ENCODE measurements around the gene IFNK.

Gene IFNK

DNA sequence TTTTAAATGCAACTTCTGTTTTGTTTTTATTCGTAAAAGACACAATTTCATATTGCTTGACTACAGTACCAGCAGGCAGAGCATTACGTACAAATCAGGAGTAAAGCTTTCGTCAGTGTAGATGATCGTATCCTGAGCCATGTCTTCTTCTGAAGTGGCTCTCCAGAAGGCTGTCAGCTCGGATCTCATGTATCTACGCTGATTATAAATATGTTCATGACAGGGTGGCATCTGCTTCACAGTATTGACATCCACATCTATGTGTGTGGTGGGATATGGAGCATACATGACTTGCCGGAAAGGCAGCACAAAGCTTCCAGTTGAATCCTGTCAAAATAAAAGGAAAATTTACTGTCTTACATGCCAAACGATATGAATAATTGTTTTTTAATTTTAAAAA, 32.4 kb downstream of the IFNK start:
- H3K4me3 ChIP-seq (ENCODE audit: low read length in 2 of 2): no peak overlapping the region
- H3K9me3 ChIP-seq (ENCODE audit: control insufficient read depth in 2 of 2, low read length in 2 of 2): no peaks in the 10 kb centered on the region
- H3K36me3 ChIP-seq (ENCODE audit: control insufficient read depth in 2 of 2, insufficient read depth in 2 of 2, low read length in 2 of 2): peaks cover 14 to 28% of the 10 kb centered on the region in 2 donors
- H3K27me3 ChIP-seq (ENCODE audit: control insufficient read depth in 1 of 2, insufficient read depth in 2 of 2, low read length in 2 of 2): no peaks in the 10 kb centered on the region
- H3K27ac ChIP-seq (ENCODE audit: low read length): no peak overlapping the region
- no peak overlapping the region for H3K9ac ChIP-seq (ENCODE audit: low read length in 2 of 2)
- no peaks in the 10 kb centered on the region for H3K4me1 ChIP-seq (ENCODE audit: control insufficient read depth, insufficient read depth, low read length)

- Histone ChIP-seq H3K9ac (ENCODE audit: low read length in 2 of 2) (no peak overlapping the region), H3K27me3 (ENCODE audit: control insufficient read depth in 1 of 2, insufficient read depth in 2 of 2, low read length in 2 of 2) (no peaks in the 10 kb centered on the region), H3K4me1 (ENCODE audit: control insufficient read depth, insufficient read depth, low read length) (no peaks in the 10 kb centered on the region), H3K36me3 (ENCODE audit: control insufficient read depth in 2 of 2, insufficient read depth in 2 of 2, low read length in 2 of 2) (peaks cover 17 to 28% of the 10 kb centered on the region in 2 donors), H3K9me3 (ENCODE audit: control insufficient read depth in 2 of 2, low read length in 2 of 2) (no peaks in the 10 kb centered on the region), H3K27ac (ENCODE audit: low read length) (no peak overlapping the region), H3K4me3 (ENCODE audit: low read length in 2 of 2) (no peak overlapping the region)
Observed at GRCh38 chr9:27558307-27558706, 34.2 kb downstream of the IFNK start.

- Histone ChIP-seq H3K4me1 (ENCODE audit: control insufficient read depth, insufficient read depth, low read length) (no peaks in the 10 kb centered on the region), H3K9ac (ENCODE audit: low read length in 2 of 2) (no peak overlapping the region), H3K27ac (ENCODE audit: low read length) (no peak overlapping the region), H3K4me3 (ENCODE audit: low read length in 2 of 2) (no peak overlapping the region), H3K9me3 (ENCODE audit: control insufficient read depth in 2 of 2, low read length in 2 of 2) (no peaks in the 10 kb centered on the region), H3K27me3 (ENCODE audit: control insufficient read depth in 1 of 2, insufficient read depth in 2 of 2, low read length in 2 of 2) (no peaks in the 10 kb centered on the region), H3K36me3 (ENCODE audit: control insufficient read depth in 2 of 2, insufficient read depth in 2 of 2, low read length in 2 of 2) (peaks cover 14 to 27% of the 10 kb centered on the region in 2 donors)
Observed at GRCh38 chr9:27560457-27560856, 36.4 kb downstream of the IFNK start.

- Histone ChIP-seq H3K4me3 (ENCODE audit: low read length in 2 of 2) (no peak overlapping the region), H3K36me3 (ENCODE audit: control insufficient read depth in 2 of 2, insufficient read depth in 2 of 2, low read length in 2 of 2) (peaks cover 10 to 28% of the 10 kb centered on the region in 2 donors), H3K4me1 (ENCODE audit: control insufficient read depth, insufficient read depth, low read length) (no peaks in the 10 kb centered on the region), H3K9ac (ENCODE audit: low read length in 2 of 2) (no peak overlapping the region), H3K27ac (ENCODE audit: low read length) (no peak overlapping the region), H3K27me3 (ENCODE audit: control insufficient read depth in 1 of 2, insufficient read depth in 2 of 2, low read length in 2 of 2) (no peaks in the 10 kb centered on the region), H3K9me3 (ENCODE audit: control insufficient read depth in 2 of 2, low read length in 2 of 2) (no peaks in the 10 kb centered on the region)
Observed at GRCh38 chr9:27561685-27562084, 37.6 kb downstream of the IFNK start.

- no peaks in the 10 kb centered on the region for H3K4me1 ChIP-seq (ENCODE audit: control insufficient read depth, insufficient read depth, low read length)
Observed at GRCh38 chr9:27563738-27564430, 39.8 kb downstream of the IFNK start.

GRCh38 chr9:27564670-27565069, 40.6 kb downstream of the IFNK start:
- no peak overlapping the region for H3K27ac ChIP-seq (ENCODE audit: low read length)
- H3K36me3 ChIP-seq (ENCODE audit: control insufficient read depth in 2 of 2, insufficient read depth in 2 of 2, low read length in 2 of 2): peaks cover 5 to 17% of the 10 kb centered on the region in 2 donors

More at GRCh38 chr9:27563738-27564430, 39.8 kb downstream of the IFNK start:
- Histone ChIP-seq H3K9me3 (ENCODE audit: control insufficient read depth in 2 of 2, low read length in 2 of 2) (no peaks in the 10 kb centered on the region), H3K4me3 (ENCODE audit: low read length in 2 of 2) (no peak overlapping the region), H3K27ac (ENCODE audit: low read length) (no peak overlapping the region), H3K27me3 (ENCODE audit: control insufficient read depth in 1 of 2, insufficient read depth in 2 of 2, low read length in 2 of 2) (no peaks in the 10 kb centered on the region), H3K36me3 (ENCODE audit: control insufficient read depth in 2 of 2, insufficient read depth in 2 of 2, low read length in 2 of 2) (peaks cover 5 to 17% of the 10 kb centered on the region in 2 donors), H3K9ac (ENCODE audit: low read length in 2 of 2) (no peak overlapping the region)

DNA sequence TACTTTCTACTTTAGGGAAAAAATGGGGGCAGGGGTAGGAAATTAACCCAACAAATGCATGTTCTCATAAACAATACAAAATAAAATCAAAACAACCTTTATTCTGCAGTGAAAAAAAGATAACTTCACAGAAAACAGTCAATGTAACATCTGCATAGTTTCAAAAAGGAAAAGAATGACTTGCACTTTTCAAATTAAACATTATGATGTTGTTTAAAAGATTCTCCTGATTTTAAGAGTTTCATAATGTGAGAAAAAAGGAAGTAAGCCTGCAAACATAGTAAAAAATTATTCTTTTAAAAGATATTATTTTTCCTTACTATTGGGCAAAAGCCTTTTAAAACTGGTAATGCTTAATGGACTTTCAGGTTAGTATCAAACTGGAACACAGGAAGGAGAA, 41.6 kb downstream of the IFNK start:
- peaks cover 5 to 16% of the 10 kb centered on the region in 2 donors for H3K36me3 ChIP-seq (ENCODE audit: control insufficient read depth in 2 of 2, insufficient read depth in 2 of 2, low read length in 2 of 2)

More at GRCh38 chr9:27564670-27565069, 40.6 kb downstream of the IFNK start:
- H3K4me3 ChIP-seq (ENCODE audit: low read length in 2 of 2): no peak overlapping the region
- no peaks in the 10 kb centered on the region for H3K9me3 ChIP-seq (ENCODE audit: control insufficient read depth in 2 of 2, low read length in 2 of 2)
- H3K4me1 ChIP-seq (ENCODE audit: control insufficient read depth, insufficient read depth, low read length): no peaks in the 10 kb centered on the region
- H3K27me3 ChIP-seq (ENCODE audit: control insufficient read depth in 1 of 2, insufficient read depth in 2 of 2, low read length in 2 of 2): no peaks in the 10 kb centered on the region
- no peak overlapping the region for H3K9ac ChIP-seq (ENCODE audit: low read length in 2 of 2)

GRCh38 chr9:27566118-27566517, 42.0 kb downstream of the IFNK start:
- H3K36me3 ChIP-seq (ENCODE audit: control insufficient read depth in 2 of 2, insufficient read depth in 2 of 2, low read length in 2 of 2): peaks cover 5 to 12% of the 10 kb centered on the region in 2 donors
- no peak overlapping the region for H3K27ac ChIP-seq (ENCODE audit: low read length)
- no peak overlapping the region for H3K9ac ChIP-seq (ENCODE audit: low read length in 2 of 2)
- no peaks in the 10 kb centered on the region for H3K27me3 ChIP-seq (ENCODE audit: control insufficient read depth in 1 of 2, insufficient read depth in 2 of 2, low read length in 2 of 2)
- H3K4me3 ChIP-seq (ENCODE audit: low read length in 2 of 2): no peak overlapping the region
- H3K4me1 ChIP-seq (ENCODE audit: control insufficient read depth, insufficient read depth, low read length): no peaks in the 10 kb centered on the region
- H3K9me3 ChIP-seq (ENCODE audit: control insufficient read depth in 2 of 2, low read length in 2 of 2): no peaks in the 10 kb centered on the region

More for the DNA sequence above, 41.6 kb downstream of the IFNK start:
- H3K9ac ChIP-seq (ENCODE audit: low read length in 2 of 2): no peak overlapping the region
- no peaks in the 10 kb centered on the region for H3K27me3 ChIP-seq (ENCODE audit: control insufficient read depth in 1 of 2, insufficient read depth in 2 of 2, low read length in 2 of 2)
- H3K27ac ChIP-seq (ENCODE audit: low read length): no peak overlapping the region
- no peak overlapping the region for H3K4me3 ChIP-seq (ENCODE audit: low read length in 2 of 2)
- H3K4me1 ChIP-seq (ENCODE audit: control insufficient read depth, insufficient read depth, low read length): no peaks in the 10 kb centered on the region
- no peaks in the 10 kb centered on the region for H3K9me3 ChIP-seq (ENCODE audit: control insufficient read depth in 2 of 2, low read length in 2 of 2)

DNA sequence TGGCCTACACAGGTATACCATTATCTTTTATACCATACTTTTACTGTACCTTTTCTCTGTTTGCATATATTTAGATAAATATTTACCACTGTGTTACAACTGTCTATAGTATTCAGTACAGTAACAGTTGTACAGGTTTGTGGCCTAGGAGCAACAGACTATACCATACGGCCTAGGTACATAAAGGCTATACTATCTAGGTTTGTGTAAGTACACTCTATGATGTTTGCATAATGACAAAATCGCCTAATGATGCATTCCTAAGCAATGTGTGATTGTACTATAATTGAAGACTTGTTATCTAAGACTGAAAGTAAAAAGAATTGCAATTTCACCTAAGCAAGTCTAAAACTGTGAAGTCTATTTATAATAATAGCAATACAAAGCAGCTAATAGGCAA, 45.3 kb downstream of the IFNK start:
- Histone ChIP-seq H3K27ac (ENCODE audit: low read length) (no peak overlapping the region), H3K27me3 (ENCODE audit: control insufficient read depth in 1 of 2, insufficient read depth in 2 of 2, low read length in 2 of 2) (no peaks in the 10 kb centered on the region), H3K4me1 (ENCODE audit: control insufficient read depth, insufficient read depth, low read length) (peaks cover 9% of the 10 kb centered on the region), H3K36me3 (ENCODE audit: control insufficient read depth in 2 of 2, insufficient read depth in 2 of 2, low read length in 2 of 2) (peaks cover 0 to 11% of the 10 kb centered on the region in 2 donors), H3K9me3 (ENCODE audit: control insufficient read depth in 2 of 2, low read length in 2 of 2) (no peaks in the 10 kb centered on the region), H3K4me3 (ENCODE audit: low read length in 2 of 2) (no peak overlapping the region), H3K9ac (ENCODE audit: low read length in 2 of 2) (no peak overlapping the region)

- Histone ChIP-seq H3K36me3 (ENCODE audit: control insufficient read depth in 2 of 2, insufficient read depth in 2 of 2, low read length in 2 of 2) (peaks cover 0 to 7% of the 10 kb centered on the region in 2 donors), H3K9me3 (ENCODE audit: control insufficient read depth in 2 of 2, low read length in 2 of 2) (no peaks in the 10 kb centered on the region), H3K27me3 (ENCODE audit: control insufficient read depth in 1 of 2, insufficient read depth in 2 of 2, low read length in 2 of 2) (no peaks in the 10 kb centered on the region), H3K27ac (ENCODE audit: low read length) (no peak overlapping the region), H3K4me3 (ENCODE audit: low read length in 2 of 2) (no peak overlapping the region), H3K4me1 (ENCODE audit: control insufficient read depth, insufficient read depth, low read length) (peaks cover 9% of the 10 kb centered on the region), H3K9ac (ENCODE audit: low read length in 2 of 2) (no peak overlapping the region)
Observed at GRCh38 chr9:27571011-27571410, 46.9 kb downstream of the IFNK start.

DNA sequence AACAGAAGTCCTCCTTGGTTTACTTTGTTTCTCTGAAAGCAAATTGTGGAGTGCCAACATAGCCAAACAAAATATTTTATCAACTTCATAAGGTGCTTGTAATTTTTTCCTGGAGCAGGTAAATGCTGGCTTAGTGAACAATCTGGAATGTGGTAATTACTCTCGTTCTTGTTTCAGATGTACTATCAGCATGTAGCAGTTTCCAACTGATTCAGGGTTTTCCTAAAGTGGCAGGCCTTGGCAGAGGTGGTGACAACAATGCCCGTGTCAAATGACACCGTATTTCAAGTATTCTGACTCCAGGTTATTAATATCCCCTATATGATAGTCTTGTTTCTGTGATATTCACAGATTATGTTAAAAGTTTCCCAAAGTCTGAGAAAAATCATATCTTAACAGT, 48.0 kb downstream of the IFNK start:
- Histone ChIP-seq H3K4me3 (ENCODE audit: low read length in 2 of 2) (peak overlapping the region; percentile 75 to 88), H3K4me1 (ENCODE audit: control insufficient read depth, insufficient read depth, low read length) (peaks cover 9% of the 10 kb centered on the region), H3K9me3 (ENCODE audit: control insufficient read depth in 2 of 2, low read length in 2 of 2) (no peaks in the 10 kb centered on the region), H3K9ac (ENCODE audit: low read length in 2 of 2) (peak overlapping the region; percentile 37 to 85), H3K36me3 (ENCODE audit: control insufficient read depth in 2 of 2, insufficient read depth in 2 of 2, low read length in 2 of 2) (no peaks in the 10 kb centered on the region), H3K27ac (ENCODE audit: low read length) (peak overlapping the region; percentile 94), H3K27me3 (ENCODE audit: control insufficient read depth in 1 of 2, insufficient read depth in 2 of 2, low read length in 2 of 2) (no peaks in the 10 kb centered on the region)

All from stomach smooth muscle (tissue), 2 donors.